Ovary (tissue), 3 donors: ENCODE results near the gene LYPLA2.

Source experiments
- CTCF ChIP-seq, 3 donors: fragments of 450-650 bp in 2 of 3; fragments of 200-600 bp in 1 of 3; IDR thresholded peaks; one replicate each; pipeline versions ENCODE4 v1.5.1 to v1.8.0; 2016 to 2022; ENCODE audit warnings: antibody characterized with exemption in 3 of 3, mild to moderate bottlenecking in 1 of 3
- POLR2A ChIP-seq: fragments of 450-650 bp; IDR thresholded peaks from one replicate; pipeline ENCODE4 v1.6.1; 2017; ENCODE audit warnings: antibody characterized with exemption, mild to moderate bottlenecking, moderate library complexity
- donor health status: DM: no; HTN: no; CAD: no.

GRCh38 chr1:23793861-23794731, 3.2 kb downstream of the LYPLA2 start:
- TF ChIP-seq CTCF (IDR thresholded peaks at IDR 0.05) (no peak), POLR2A (no peak)
